GM19099 (cell line): ENCODE measurements around the gene ADGRF5.

ENCODE experiments used
- POLR2A ChIP-seq: IDR thresholded peaks from 3 replicates; pipeline ENCODE4 v1.6.1; 2011; ENCODE audit warnings: low read depth; ENCODE audit not compliant: insufficient read length; ENCODE audit errors: extremely low read depth

Gene ADGRF5

DNA sequence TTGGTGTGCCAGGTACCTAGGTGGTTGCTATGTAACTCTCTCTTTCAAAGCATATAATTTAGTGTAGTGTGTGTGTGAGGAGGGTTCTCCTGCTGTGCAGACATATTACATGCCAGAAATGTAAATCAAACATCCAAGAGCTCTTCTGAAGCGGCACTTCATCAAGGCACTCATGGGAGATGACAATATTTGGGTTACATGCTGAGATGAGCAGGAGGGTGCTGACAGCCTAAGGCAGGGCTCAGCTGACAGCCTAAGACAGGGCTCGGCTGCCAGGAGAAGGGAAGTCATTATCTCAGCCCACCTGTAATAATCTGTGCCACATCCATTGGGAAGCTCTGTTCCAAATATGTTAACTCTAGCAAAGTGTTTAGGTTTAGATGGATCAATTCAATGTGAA lies 39.1 kb downstream of the ADGRF5 start:
- no peak for TF ChIP-seq POLR2A

DNA sequence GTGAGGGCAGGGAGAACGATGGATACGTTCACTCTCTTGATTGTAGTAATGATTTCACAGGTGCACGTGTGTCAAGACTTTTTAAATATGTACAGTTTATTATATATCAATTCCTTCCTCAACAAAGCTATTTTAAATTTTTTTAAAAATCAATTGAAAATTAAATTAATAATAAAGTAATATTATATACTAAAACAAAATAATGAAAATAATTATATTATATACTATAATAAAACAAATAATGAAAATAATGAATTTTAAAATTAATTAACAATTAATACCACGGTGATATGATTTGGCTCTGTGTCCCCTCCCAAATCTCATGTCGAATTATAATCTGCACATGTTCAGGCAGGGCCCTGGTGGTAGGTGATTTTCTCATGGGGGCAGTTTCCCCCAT lies 42.7 kb downstream of the ADGRF5 start:
- no peak for TF ChIP-seq POLR2A

DNA sequence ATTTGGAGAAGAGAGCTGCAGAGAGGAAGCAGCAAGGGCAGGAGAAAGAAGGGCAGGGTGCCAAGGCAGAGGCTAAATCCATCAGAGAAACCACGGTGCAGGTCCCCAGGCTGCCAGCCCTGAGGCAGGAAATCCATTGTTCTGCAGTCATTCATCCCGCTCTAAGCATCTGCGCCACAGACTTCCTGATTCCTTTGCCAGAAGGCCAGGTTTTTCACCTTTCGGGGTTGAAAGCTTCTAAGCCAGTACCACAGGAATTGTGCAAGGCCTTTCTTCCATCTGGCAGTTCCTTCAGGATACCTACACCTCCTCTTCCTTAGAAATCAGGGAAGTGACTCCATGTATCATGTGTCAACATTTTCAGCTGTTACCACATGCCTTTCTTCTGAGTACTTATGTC lies 45.6 kb downstream of the ADGRF5 start:
- no peak for TF ChIP-seq POLR2A

DNA sequence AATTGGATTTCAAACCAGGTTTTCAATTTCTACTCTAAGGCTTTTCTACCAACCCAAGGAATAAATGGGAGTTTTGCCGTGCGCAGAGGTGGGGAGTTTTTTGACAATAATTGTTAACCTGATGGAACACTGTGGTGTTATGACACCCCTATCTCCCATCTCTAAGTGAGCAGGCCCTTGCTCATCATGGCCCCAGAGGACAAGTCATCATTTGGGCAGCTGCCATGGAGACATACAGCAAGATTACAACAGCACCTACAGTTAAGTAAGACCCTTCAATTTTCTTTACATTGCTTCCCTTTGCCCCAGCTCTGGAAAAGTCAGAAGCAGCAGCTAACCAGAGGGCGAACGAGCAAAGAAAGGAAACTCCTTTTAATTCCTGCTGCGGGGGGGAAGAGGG lies 54.3 kb downstream of the ADGRF5 start:
- no peak for TF ChIP-seq POLR2A

DNA sequence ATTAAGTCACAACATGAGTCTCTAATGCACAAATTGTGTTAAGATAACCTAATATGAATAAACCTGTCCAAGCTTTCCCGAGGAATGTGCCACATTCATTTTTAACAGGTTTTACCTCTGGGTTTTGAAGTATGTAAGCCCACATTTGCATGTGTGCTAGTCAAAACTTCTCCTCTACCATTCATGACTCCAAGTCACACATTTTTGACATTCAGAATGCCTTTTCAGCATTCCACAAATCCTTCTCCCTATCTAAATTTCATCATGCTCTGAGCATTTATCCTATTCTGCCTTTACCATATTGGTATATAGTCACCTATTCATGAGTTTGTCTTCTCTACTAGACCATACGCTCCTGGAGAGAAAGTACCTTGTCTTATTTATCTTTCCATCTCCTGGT lies 56.5 kb downstream of the ADGRF5 start:
- TF ChIP-seq POLR2A = no peak

DNA sequence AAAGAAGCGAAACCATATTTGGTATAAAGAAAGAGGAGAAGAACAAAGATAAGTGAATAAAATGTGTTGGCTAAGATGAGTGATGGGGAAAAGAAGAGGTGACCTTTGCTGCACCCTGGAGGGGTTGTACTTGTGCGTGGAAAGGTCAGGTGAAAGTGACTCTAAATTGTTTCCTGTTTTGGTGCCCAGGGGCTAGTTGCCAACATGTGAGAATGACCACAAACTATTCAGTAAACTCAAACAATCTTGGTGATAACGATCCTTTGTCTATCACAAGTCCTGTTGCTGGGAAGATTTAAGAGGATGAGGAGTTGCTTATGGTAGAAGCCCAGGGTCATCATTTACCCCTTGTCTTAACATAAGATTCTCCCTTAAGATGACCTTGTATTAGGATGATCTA lies 57.9 kb downstream of the ADGRF5 start:
- no peak for TF ChIP-seq POLR2A

DNA sequence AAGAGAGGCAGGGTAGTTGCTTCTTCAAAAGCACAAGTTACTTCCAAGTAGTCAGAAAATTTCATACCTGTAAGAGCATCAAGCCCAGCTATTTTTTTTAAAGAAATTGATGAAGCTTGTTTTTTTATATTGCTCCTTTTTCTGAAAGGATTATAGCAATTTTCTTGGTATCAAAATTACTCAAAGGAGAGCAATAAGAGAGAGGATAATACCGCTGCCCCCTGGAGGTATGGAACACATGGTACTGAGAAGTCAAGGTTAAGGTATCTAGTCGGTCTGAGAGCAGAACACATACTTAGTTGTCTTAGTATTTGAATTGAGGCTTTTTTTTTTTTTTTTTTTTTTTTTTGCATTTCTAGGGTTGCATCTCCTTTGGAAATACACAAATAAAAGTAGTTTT lies 59.4 kb downstream of the ADGRF5 start:
- TF ChIP-seq POLR2A = no peak

DNA sequence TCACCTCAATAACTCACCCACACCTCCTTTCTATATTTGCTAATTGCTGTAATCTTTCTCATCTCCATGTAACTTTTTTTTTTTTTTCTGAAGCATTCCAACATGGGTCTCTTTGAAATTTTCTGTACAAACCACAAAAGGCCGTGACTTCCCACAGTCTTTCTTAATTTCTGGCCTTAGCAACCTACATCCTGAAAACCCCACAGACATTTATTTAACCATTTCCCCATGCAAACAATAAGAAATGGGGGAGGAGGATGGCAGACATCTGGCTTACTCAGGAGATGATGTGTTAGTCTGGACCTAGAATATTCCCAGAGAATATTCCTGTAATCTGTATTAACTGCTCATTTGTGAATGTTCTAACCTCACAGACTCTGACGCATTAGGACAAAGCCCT lies 70.9 kb downstream of the ADGRF5 start:
- TF ChIP-seq POLR2A = no peak

DNA sequence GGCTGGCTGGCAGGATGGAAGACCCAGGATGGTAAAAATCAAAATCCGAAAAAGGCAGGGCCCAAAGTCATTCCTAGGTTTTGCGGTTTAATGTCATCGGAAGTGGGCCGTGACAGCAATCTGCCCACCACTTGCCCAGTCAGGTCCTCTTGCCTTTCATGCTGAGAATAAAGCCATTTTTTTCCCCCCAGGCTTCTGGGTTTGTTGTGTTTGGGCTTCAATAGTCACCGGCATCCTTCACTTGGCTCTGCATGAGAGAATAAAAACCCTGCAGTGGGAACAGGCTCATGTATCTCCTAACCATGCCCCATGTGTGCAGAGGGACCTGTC lies 72.4 kb downstream of the ADGRF5 start:
- no peak for TF ChIP-seq POLR2A

DNA sequence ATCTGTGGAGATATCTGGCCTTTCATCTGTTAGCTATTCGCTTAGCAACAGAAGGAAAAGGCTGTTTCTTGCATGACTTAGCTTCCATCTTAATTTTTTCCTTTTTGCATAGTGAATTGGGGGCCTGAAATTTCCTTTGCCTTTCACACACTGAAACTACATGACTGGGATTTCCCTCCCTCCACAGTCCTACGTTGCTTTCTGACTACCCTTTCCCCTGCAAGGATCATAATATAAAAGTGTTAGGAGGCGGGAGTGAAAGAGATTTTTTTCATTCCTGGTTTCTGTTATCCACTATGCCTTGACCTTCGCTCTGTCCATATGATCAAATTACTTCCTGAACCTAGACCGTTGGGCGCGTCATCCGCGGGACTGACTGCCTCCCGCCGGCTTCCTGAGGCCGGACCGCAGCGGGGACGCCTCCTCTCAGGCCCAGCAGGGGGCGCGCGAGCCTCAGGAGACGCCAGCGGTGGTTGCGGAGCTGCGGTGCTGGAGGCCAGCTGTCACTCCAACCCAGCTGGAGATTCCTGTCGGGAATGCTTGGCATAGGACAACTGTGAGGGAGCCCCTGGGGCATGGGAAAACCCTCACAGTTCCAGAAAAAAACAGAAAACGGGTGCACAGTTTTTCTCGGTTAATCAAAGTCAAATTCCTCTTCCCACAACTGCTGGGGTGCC lies 72.9 kb downstream of the ADGRF5 start:
- no peak for TF ChIP-seq POLR2A

DNA sequence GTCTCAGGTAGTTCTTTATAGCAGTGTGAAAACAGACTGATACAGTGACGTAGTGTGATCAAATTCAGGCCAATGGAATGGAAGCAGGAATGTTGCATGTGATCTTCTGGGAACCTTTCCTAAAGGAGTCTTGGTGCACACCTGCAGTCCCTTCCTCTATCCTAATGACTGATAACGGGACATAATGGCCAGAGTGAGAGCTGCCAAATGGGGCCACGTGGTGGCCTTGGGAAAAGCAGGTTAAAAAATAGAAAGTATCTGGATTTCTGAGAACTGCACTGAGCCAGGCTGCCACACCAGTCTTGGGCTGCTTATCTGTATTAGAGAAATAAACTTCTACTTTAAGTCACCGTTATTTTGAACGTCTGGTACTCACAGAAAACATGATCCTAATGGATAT lies 76.6 kb downstream of the ADGRF5 start:
- TF ChIP-seq POLR2A = no peak

DNA sequence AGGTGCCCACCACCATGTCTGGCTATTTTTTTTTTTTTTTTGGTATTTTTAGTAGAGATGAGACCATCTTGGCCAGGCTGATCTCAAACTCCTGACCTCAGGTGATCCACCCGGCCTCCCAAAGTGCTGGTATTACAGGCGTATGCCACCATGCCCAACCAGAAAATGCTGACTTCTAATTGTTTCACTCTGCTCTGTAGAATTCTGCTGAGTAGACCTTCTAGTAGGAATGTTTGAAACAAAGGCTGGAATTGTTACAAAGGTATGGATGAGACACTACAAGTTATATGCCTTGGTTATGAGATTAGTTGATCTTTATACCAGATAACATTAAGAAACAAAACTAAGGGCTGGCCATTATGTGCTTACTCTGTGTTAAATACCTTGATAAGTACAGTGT lies 83.7 kb downstream of the ADGRF5 start:
- no peak for TF ChIP-seq POLR2A

DNA sequence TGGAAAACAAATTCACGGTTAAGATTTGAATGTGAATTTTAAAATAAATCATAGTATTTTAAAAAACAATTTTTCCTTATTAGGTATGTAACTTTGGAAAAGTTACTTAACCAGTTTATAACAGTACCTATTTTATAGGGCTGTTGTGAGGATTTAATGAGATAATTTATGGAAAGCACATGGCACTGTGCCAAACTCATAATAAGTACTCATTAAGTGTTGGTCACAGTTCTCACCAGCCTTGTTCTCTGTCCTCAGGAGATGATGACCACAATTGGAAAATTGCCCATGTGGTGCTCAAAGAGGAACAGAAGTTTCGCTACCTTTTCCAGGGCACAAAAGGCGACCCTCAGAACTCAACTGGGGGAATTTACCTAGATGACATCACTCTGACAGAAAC lies 88.9 kb downstream of the ADGRF5 start:
- no peak for TF ChIP-seq POLR2A

DNA sequence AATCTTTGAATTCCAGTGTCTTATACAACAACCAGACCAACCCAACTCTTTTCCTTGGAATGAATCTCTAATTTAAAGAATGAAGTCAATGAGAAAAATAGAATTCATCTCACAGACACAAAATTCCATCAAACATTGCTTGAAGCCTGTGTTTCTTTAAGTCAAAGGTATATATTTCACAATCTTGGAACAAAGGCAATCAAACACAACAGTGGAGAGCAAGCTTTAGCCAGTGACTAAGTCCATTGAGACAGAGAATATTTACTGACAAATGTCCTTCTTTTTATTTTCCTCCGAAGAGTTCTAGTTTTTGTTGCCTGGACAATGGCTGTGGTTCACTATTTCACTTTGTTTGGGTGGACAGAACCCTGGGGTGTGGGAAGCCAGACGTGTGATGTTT lies 92.8 kb downstream of the ADGRF5 start:
- no peak for TF ChIP-seq POLR2A

DNA sequence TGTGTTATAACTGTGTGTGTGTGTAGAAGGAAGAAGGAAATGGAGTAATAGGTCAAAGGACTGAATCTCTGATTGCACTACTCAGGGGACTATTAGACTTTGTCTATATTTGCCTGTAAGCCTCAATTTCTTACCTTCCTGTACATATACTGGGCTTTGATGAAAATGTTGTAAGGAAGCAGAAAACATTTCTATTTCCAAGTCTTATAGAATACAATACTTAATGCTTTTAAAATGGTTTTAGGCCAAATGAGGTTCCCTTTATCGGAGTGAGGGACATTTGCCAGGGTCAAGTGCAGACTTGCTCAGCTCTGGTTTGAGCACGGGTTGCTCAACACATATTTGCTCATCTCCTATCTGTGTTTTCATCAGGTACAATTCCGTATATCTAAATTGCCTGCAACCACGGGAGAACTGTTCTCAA lies 100.3 kb downstream of the ADGRF5 start:
- TF ChIP-seq POLR2A = no peak

DNA sequence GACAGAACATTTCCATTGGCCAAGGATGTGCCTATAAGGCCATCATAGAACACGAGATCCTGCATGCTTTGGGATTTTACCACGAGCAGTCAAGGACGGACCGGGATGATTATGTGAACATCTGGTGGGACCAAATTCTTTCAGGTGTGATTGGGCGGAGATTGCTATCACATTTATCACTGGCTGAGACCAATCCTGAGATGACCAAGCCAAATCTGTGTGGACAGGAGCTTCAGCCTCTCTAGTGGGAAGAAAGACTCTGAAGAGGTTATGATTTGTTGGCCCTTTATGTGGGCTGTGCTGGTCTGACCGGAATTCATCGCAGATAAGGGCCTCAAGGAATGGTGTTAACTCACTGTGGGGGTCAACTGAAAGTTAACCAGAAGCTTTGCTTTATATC lies 102.2 kb downstream of the ADGRF5 start:
- no peak for TF ChIP-seq POLR2A

DNA sequence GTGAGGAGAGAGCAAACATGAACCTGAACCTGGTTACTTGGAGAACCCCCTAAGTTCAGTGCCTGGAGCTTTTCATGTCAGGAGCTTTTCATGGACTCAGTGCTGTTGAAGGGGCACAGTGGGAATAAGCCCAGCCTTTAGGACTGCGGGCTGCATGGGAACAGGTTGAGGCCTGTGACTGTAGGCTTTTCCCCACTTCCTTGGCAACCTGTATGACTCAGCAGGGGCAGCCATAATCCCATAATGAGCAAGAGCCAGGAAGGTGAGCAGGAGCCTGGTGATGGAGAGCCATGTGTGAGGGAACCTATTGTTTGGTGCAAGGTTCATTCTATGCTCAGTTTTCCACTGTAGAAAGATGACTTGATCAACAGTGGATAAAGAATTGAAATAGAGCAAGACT lies 105.1 kb downstream of the ADGRF5 start:
- TF ChIP-seq POLR2A = no peak
